Tibial artery (tissue), 4 donors: ENCODE measurements around the gene CMYA5.

Experiments used
- DNase-seq, 2 donors: peaks; one replicate each; pipeline ENCODE4 v3.0.0-alpha.2; 2019
- H3K27ac ChIP-seq, 2 donors: fragments of 200-600 bp; sonication (generic) in 1 of 2; 1 replicate in 1 of 2; 2 replicates in 1 of 2; pipeline ENCODE4 v1.5.1; 2018 to 2019; ENCODE audit warnings: mild to moderate bottlenecking in 1 of 2
- H3K27me3 ChIP-seq, 2 donors: fragments of 200-600 bp; sonication (generic) in 1 of 2; one replicate each; pipeline versions ENCODE4 v1.5.1 to v1.6.0; 2016 to 2019
- H3K36me3 ChIP-seq, 3 donors: fragments of 200-600 bp; sonication (generic) in 2 of 3; one replicate each; pipeline ENCODE4 v1.5.1; 2016 to 2019; ENCODE audit warnings: mild to moderate bottlenecking in 2 of 3
- H3K4me1 ChIP-seq, 4 donors: fragments of 200-600 bp; sonication (generic) in 2 of 4; 1 replicate in 3 of 4; 2 replicates in 1 of 4; pipeline ENCODE4 v1.5.1; 2016 to 2019
- H3K4me3 ChIP-seq, 2 donors: fragments of 200-600 bp; sonication (generic) in 1 of 2; 1 replicate in 1 of 2; 2 replicates in 1 of 2; pipeline ENCODE4 v1.5.1; 2018 to 2019; ENCODE audit warnings: mild to moderate bottlenecking in 2 of 2
- H3K9me3 ChIP-seq, 3 donors: fragments of 200-600 bp; sonication (generic) in 1 of 3; one replicate each; pipeline ENCODE4 v1.5.1; 2016 to 2019
- CTCF ChIP-seq, 2 experiments: fragments of 200-600 bp in 1 of 2; fragments of 450-650 bp in 1 of 2; IDR thresholded peaks; one replicate each; pipeline ENCODE4 v1.5.1; 2017 to 2019; ENCODE audit warnings: antibody characterized with exemption in 2 of 2, mild to moderate bottlenecking in 1 of 2, moderate library complexity in 1 of 2
- intact Hi-C: fragments of 100-400 bp; cut with DNase I; formaldehyde crosslinking; loops from one replicate; pipeline ENCODE4 v1.15.0; 2023; ENCODE audit warnings: low total_unique reads

CMYA5 gene

GRCh38 chr5:79730564-79730963 lies 40.9 kb downstream of the CMYA5 start:
- intact Hi-C loops, result no loop called here
- no peak for TF ChIP-seq CTCF (IDR thresholded peaks at IDR 0.05)
- Histone ChIP-seq H3K27me3 (no peaks in the 10 kb centered on the region), H3K36me3 (no peaks in the 10 kb centered on the region), H3K9me3 (peaks cover 0 to 8% (median 2%) of the 10 kb centered on the region in 3 donors), H3K4me3 (no peak overlapping the region), H3K27ac (no peak overlapping the region), H3K4me1 (no peaks in the 10 kb centered on the region)
- no peak for DNase-seq

GRCh38 chr5:79731775-79732174 lies 42.1 kb downstream of the CMYA5 start:
- Histone ChIP-seq H3K36me3 (no peaks in the 10 kb centered on the region), H3K9me3 (peaks cover 0 to 8% (median 4%) of the 10 kb centered on the region in 3 donors), H3K27me3 (no peaks in the 10 kb centered on the region), H3K27ac (no peak overlapping the region), H3K4me1 (no peaks in the 10 kb centered on the region), H3K4me3 (no peak overlapping the region)
- no peak for TF ChIP-seq CTCF (IDR thresholded peaks at IDR 0.05)
- intact Hi-C loops, result no loop called here
- no peak for DNase-seq

GRCh38 chr5:79736528-79737514 lies 47.2 kb downstream of the CMYA5 start:
- DNase-seq, result no peak
- H3K4me3 ChIP-seq, result no peak overlapping the region
- peaks cover 0 to 9% (median 8%) of the 10 kb centered on the region in 3 donors for H3K9me3 ChIP-seq
- no peaks in the 10 kb centered on the region for H3K27me3 ChIP-seq
- intact Hi-C loops, result no loop called here
- no peaks in the 10 kb centered on the region for H3K36me3 ChIP-seq
- TF ChIP-seq CTCF (IDR thresholded peaks at IDR 0.05), result no peak
- no peaks in the 10 kb centered on the region for H3K4me1 ChIP-seq
- H3K27ac ChIP-seq, result no peak overlapping the region

GRCh38 chr5:79738349-79738748 lies 48.7 kb downstream of the CMYA5 start:
- Histone ChIP-seq H3K27ac (no peak overlapping the region), H3K4me1 (no peaks in the 10 kb centered on the region), H3K36me3 (no peaks in the 10 kb centered on the region), H3K27me3 (no peaks in the 10 kb centered on the region), H3K9me3 (peaks cover 0 to 9% (median 8%) of the 10 kb centered on the region in 3 donors), H3K4me3 (no peak overlapping the region)
- no peak for DNase-seq
- TF ChIP-seq CTCF (IDR thresholded peaks at IDR 0.05), result no peak
- intact Hi-C loops, result no loop called here

- Histone ChIP-seq H3K27me3 (no peaks in the 10 kb centered on the region), H3K27ac (no peak overlapping the region), H3K4me1 (no peaks in the 10 kb centered on the region), H3K36me3 (peaks cover 0 to 17% (median 0%) of the 10 kb centered on the region in 3 donors), H3K9me3 (no peaks in the 10 kb centered on the region), H3K4me3 (no peak overlapping the region)
- TF ChIP-seq CTCF (IDR thresholded peaks at IDR 0.05), result no peak
- DNase-seq, result no peak
- intact Hi-C loops, result no loop called here
Measured at GRCh38 chr5:79742549-79743136, 53.0 kb downstream of the CMYA5 start.
